K562 (cell line): ENCODE measurements around the gene OLFML2A. TPM values are rescaled to one million over a fixed set of nuclear protein-coding genes. Genes with fewer than 3 reads are reported as not detected.

Source experiments
- ATAC-seq: fragments of 200-7000 bp; cut with Tn5 transposase; 3 replicates; pipeline ENCODE4 v1.9.1; 2020; ENCODE audit warnings: moderate library complexity
- BruUV-seq: library from RNA; stranded (reverse); fragments of 400-500 nt; replicated peaks from 2 replicates; lab custom pipeline; 2021; lab: Mats Ljungman, UMichigan
- CTCF ChIA-PET: fragments of 300-600 bp; formaldehyde crosslinking; extraction: SDS; loops from one replicate; lab custom pipeline; 2021; ENCODE audit warnings: low intra/inter-chr PET ratio; lab: Yijun Ruan, JAX
- POLR2A ChIA-PET: fragments of 300-600, 350-650 bp; sonication (Branson Sonifier 250); formaldehyde crosslinking; extraction: SDS; loops from one replicate; lab custom pipeline; 2021; ENCODE audit warnings: antibody characterized with exemption, inconsistent platforms; lab: Yijun Ruan, JAX
- DNase-seq, 4 experiments: peaks; one replicate each; pipeline versions ENCODE4 v3.0.0 to v3.0.0-alpha.2; 2011 to 2018; ENCODE audit warnings: low spot score in 3 of 4, mixed read lengths in 3 of 4; ENCODE audit errors: extremely low read depth in 1 of 4
- FAIRE-seq: peaks from 2 replicates; lab custom pipeline; 2011; peaks lifted over from hg19 to GRCh38; lab: Jason Lieb, UNC
- H2AFZ ChIP-seq: 2 replicates; pipeline ENCODE4 v1.6.0; 2011; ENCODE audit warnings: low read depth, low read length, control low read depth, inconsistent platforms
- H3K27ac ChIP-seq: fragments of 200-600 bp; 3 replicates; pipeline ENCODE4 v1.8.0; 2011; ENCODE audit warnings: low read depth, mild to moderate bottlenecking, control low read depth, inconsistent platforms, low read length, moderate library complexity, mixed read lengths; ENCODE audit errors: extremely low read depth
- H3K27me3 ChIP-seq, 2 experiments: fragments of 300-600 bp in 1 of 2; 2 replicates in 1 of 2; 3 replicates in 1 of 2; pipeline versions ENCODE4 v1.6.0 to v1.8.0; 2011; ENCODE audit warnings: inconsistent platforms in 2 of 2, low read length in 2 of 2, mild to moderate bottlenecking in 1 of 2, mixed read lengths in 1 of 2, moderate library complexity in 1 of 2; ENCODE audit not compliant: control insufficient read depth in 2 of 2, insufficient read depth in 2 of 2
- H3K36me3 ChIP-seq: fragments of 300-600 bp; 3 replicates; pipeline ENCODE4 v1.8.0; 2011; ENCODE audit warnings: mild to moderate bottlenecking, low read length, inconsistent platforms; ENCODE audit not compliant: control insufficient read depth, insufficient read depth
- H3K4me1 ChIP-seq, 2 experiments: fragments of 200-600 bp in 1 of 2; replicated peaks in 1 of 2; 2 replicates in 1 of 2; 3 replicates in 1 of 2; pipeline versions ENCODE4 v1.5.1 to v1.8.0; 2011; ENCODE audit warnings: inconsistent platforms in 2 of 2, low read length in 2 of 2, mild to moderate bottlenecking in 1 of 2, mixed read lengths in 1 of 2, moderate library complexity in 1 of 2; ENCODE audit not compliant: control insufficient read depth in 2 of 2, insufficient read depth in 2 of 2
- H3K4me2 ChIP-seq: 2 replicates; pipeline ENCODE4 v1.6.1; 2011; ENCODE audit warnings: low read length, control low read depth, inconsistent platforms, mixed read lengths; ENCODE audit not compliant: insufficient read depth
- H3K4me3 ChIP-seq: fragments of 200-600 bp; sonication (generic), shearing (Covaris generic); 2 replicates; pipeline ENCODE4 v1.5.1; 2016; ENCODE audit warnings: control low read depth, inconsistent platforms
- H3K79me2 ChIP-seq: fragments of 200-600 bp; 3 replicates; pipeline ENCODE4 v1.8.0; 2011; ENCODE audit warnings: low read length, inconsistent platforms; ENCODE audit not compliant: control insufficient read depth, insufficient read depth
- H3K9ac ChIP-seq, 2 experiments: 2 replicates each; pipeline versions ENCODE4 v1.6.0 to v1.6.1; 2011; ENCODE audit warnings: low read depth in 2 of 2, low read length in 2 of 2, control low read depth in 1 of 2, inconsistent platforms in 1 of 2, mild to moderate bottlenecking in 1 of 2, mixed read lengths in 1 of 2; ENCODE audit not compliant: insufficient read depth in 1 of 2
- H3K9me1 ChIP-seq: one replicate; pipeline ENCODE4 v1.6.0; 2011; ENCODE audit warnings: inconsistent platforms, mild to moderate bottlenecking, low read length, moderate library complexity; ENCODE audit not compliant: control insufficient read depth, insufficient read depth
- H3K9me3 ChIP-seq: replicated peaks from 2 replicates; pipeline ENCODE4 v1.5.1; 2011; ENCODE audit warnings: low read depth, low read length, inconsistent platforms; ENCODE audit not compliant: control insufficient read depth, insufficient read depth
- H4K20me1 ChIP-seq: replicated peaks from 2 replicates; pipeline ENCODE4 v1.6.1; 2011; ENCODE audit warnings: low read length, inconsistent platforms, mixed read lengths; ENCODE audit not compliant: control insufficient read depth, insufficient read depth
- ARID2 ChIP-seq: fragments of 450-650 bp; IDR thresholded peaks from 2 replicates; pipeline ENCODE4 v1.6.1; 2017; ENCODE audit warnings: antibody characterized with exemption, mild to moderate bottlenecking
- CC2D1A ChIP-seq: fragments of 450-650 bp; IDR thresholded peaks from 2 replicates; pipeline ENCODE4 v1.6.1; 2017; ENCODE audit warnings: mild to moderate bottlenecking
- FOXJ3 ChIP-seq: sonication (generic); formaldehyde crosslinking; IDR thresholded peaks from 2 replicates; pipeline ENCODE4 v1.4.0; 2020; ENCODE audit warnings: mild to moderate bottlenecking, missing genetic modification reagents
- FUS ChIP-seq: fragments of 200-400 bp; formaldehyde crosslinking; optimal IDR thresholded peaks from 2 replicates; pipeline ENCODE3; 2017; ENCODE audit warnings: low read depth, low read length
- GATAD2B ChIP-seq: fragments of 450-650 bp; IDR thresholded peaks from 2 replicates; pipeline ENCODE4 v1.6.1; 2017; ENCODE audit warnings: mild to moderate bottlenecking, borderline replicate concordance
- KDM2B ChIP-seq: fragments of 250-450 bp; sonication (Bioruptor Pico); IDR thresholded peaks from 2 replicates; pipeline ENCODE4 v1.8.0; 2021; ENCODE audit warnings: mild to moderate bottlenecking, moderate library complexity
- NFIC ChIP-seq: fragments of 450-650 bp; IDR thresholded peaks from 2 replicates; pipeline ENCODE4 v1.6.1; 2017; ENCODE audit warnings: mild to moderate bottlenecking, inconsistent platforms
- SREBF1 ChIP-seq: fragments of 150-350 bp; IDR thresholded peaks from 2 replicates; pipeline ENCODE4 v1.6.1; 2014; ENCODE audit warnings: antibody characterized with exemption, low read depth, low read length, borderline replicate concordance
- SREBF2 ChIP-seq: sonication (generic); formaldehyde crosslinking; IDR thresholded peaks from 2 replicates; pipeline ENCODE4 v1.4.0; 2020; ENCODE audit warnings: mild to moderate bottlenecking, missing genetic modification reagents
- TEAD4 ChIP-seq, 2 experiments: sonication (generic) in 1 of 2; formaldehyde crosslinking in 1 of 2; IDR thresholded peaks; 2 replicates each; pipeline versions ENCODE4 v1.6.1 to v1.8.0; 2012 to 2022; ENCODE audit warnings: borderline replicate concordance in 1 of 2, inconsistent platforms in 1 of 2, low read length in 1 of 2, mild to moderate bottlenecking in 1 of 2, missing genetic modification reagents in 1 of 2
- ZBTB7A ChIP-seq: IDR thresholded peaks from 2 replicates; pipeline ENCODE4 v1.6.1; 2011; ENCODE audit warnings: low read depth, mild to moderate bottlenecking, low read length, moderate library complexity, borderline replicate concordance; ENCODE audit not compliant: control insufficient read depth
- ZFP36 ChIP-seq: fragments of 150-350 bp; IDR thresholded peaks from 2 replicates; pipeline ENCODE4 v1.6.1; 2018; ENCODE audit warnings: low read length, low read depth; ENCODE audit not compliant: partially characterized antibody
- ZNF518B ChIP-seq: fragments of 250-450 bp; sonication (Bioruptor Pico); IDR thresholded peaks from 2 replicates; pipeline ENCODE4 v1.5.0; 2021; ENCODE audit warnings: mild to moderate bottlenecking, moderate library complexity
- WGBS: fragments of 100-300 bp; shearing (Covaris generic); methylation state at CpG from one replicate; pipeline ENCODE4 v1.1.6; 2016; ENCODE audit warnings: low coverage, mixed read lengths; ENCODE audit not compliant: insufficient coverage; ENCODE audit errors: missing lambda C conversion rate; 5-methylcytosine and 5-hydroxymethylcytosine counted together
- in situ Hi-C: fragments of 300-500 bp; cut with MboI; formaldehyde crosslinking; loops from 4 replicates; pipeline ENCODE4 v1.15.0; 2018; ENCODE audit warnings: inconsistent platforms, mixed read lengths
- intact Hi-C: fragments of 100-400 bp; cut with micrococcal nuclease; formaldehyde crosslinking; loops from 2 replicates; pipeline ENCODE4 v1.14.2; 2022
- polyA plus RNA-seq, 8 experiments: library from polyadenylated mRNA; depleted of rRNA in 4 of 8; stranded (reverse) in 5 of 8; unstranded in 3 of 8; fragments of >200 nt; fragmentation: Nextera tagmentation in 2 of 8; fragmentation: Illumina TruSeq in 1 of 8; extraction: Ambion mirVana in 2 of 8; extraction: Trizol in 1 of 8; gene quantifications; 2 replicates each; pipeline versions ENCODE4 v1.2.1 to v1.2.3, GENCODE V29; 2011 to 2014; ENCODE audit warnings: inconsistent platforms in 1 of 8, missing spikeins in 1 of 8
- total RNA-seq, 7 experiments: library from RNA; depleted of rRNA in 6 of 7; stranded (reverse); fragments of >200 nt in 6 of 7; fragmentation: Illumina TruSeq in 2 of 7; extraction: Trizol in 2 of 7; gene quantifications; 2 replicates each; pipeline versions ENCODE4 v1.2.1 to v1.2.3, GENCODE V29; 2011 to 2021; ENCODE audit warnings: low replicate concordance in 1 of 7

The OLFML2A gene
- total and polyA plus RNA-seq, 9 of the 15 experiments (the other 6 are each of a cell fraction or from before 2014, with no cell fraction given), result 0.16 TPM; not detected in 8

DNA sequence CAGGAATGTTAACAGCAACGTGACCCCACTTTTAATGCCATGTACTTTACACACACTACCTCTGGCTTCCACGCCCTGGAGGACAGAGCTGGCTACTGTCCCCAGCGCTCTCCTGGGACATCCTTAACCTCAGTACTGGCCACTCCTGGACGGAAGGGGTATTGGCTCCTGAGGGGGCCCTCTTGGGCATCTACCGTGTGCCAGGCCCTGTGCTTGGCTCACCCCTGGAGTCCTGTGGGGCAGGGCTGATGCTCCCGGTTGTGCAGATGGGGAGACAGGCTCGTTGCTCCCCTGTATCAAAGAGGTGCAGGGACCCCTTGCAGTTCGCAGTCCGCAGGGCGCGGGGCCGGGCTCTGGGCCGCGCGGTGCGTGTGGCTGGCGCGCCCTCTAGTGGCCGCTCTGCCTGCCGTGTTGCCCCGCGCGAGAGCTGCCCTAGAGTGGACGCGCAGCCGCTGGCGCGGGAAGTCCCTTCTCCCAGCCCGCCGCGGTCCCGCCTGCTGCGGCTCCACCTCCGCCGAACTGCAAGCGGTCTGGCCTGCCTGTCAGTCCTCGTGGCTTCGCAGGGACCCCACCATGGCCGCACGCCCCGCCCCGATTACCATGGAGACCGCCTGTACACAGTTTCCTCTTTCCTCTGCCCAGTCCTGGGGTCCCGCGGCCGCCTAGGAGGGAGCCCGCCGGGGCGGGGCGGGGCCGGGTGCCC lies 76.0 kb downstream of the OLFML2A start, which contains the start of gene WDR38:
Gene WDR38, plus strand, starts transcription at position 632 of the 703 bp plus-strand sequence. CDS start 72 bp downstream, outside the sequence.
- H3K27ac ChIP-seq, result no peak within 1 kb of the TSS
- H3K79me2 ChIP-seq, result peaks cover under 1% of the 10 kb centered on the region; the same call in 1 of the 3 replicates
- H3K9ac ChIP-seq, result peak within 1 kb of the TSS; percentile 35 to 93; a peak in 3 of 4 replicates
- H3K36me3 ChIP-seq, result peaks cover 19% of the 10 kb centered on the region; the same call in 1 of the 3 replicates
- FAIRE-seq (peak; percentile 91), DNase-seq (peak; percentile 83 to 92 (median 86)), ATAC-seq (peak; percentile 90)
- H3K9me3 ChIP-seq, result no peaks in the 10 kb centered on the region
- no peaks in the 10 kb centered on the region for H3K27me3 ChIP-seq
- CTCF ChIA-PET, result interaction anchor here (0.5 to 6.3 kb wide), 8 partner anchors 13 to 290 kb away, joined by 3 to 209 read pairs (median 5); partner anchors contain the start of genes NR6A1 and SCAI
- H3K4me3 ChIP-seq, result peak within 1 kb of the TSS; percentile 36
- H3K4me1 ChIP-seq, result peaks cover 0 to 46% of the 10 kb centered on the region in 2 experiments; a peak in 3 of 5 replicates
- peak within 1 kb of the TSS; percentile 79 for H3K4me2 ChIP-seq
- no TSS peak for BruUV-seq
- POLR2A ChIA-PET, result interaction anchor here (0.5 to 5.1 kb wide), 11 partner anchors 8 to 355 kb away, joined by 3 to 64 read pairs (median 4); partner anchors contain the start of genes ARPC5L, NR6A1 and RPL35
- H2AFZ ChIP-seq, result peak within 1 kb of the TSS; percentile 96
- in situ Hi-C loops, result loop anchor here (5.0 kb wide), 2 partner anchors 81 to 519 kb away; partner anchors contain the start of gene NR6A1
- WGBS, result 1% methylated on average over 45 of the region's 51 CpGs
- intact Hi-C loops, result loop anchor here (1.0 to 5.0 kb wide), 5 partner anchors 58 to 519 kb away; partner anchors contain the start of gene SCAI
- peaks cover 19% of the 10 kb centered on the region; the same call in 1 of the 2 replicates for H4K20me1 ChIP-seq
- H3K9me1 ChIP-seq, result peaks cover under 1% of the 10 kb centered on the region
- TF ChIP-seq TEAD4 (IDR thresholded peaks at IDR 0.05; ENCODE audit: low read length) (peak; percentile 10; the same call in 1 of the 2 replicates), TEAD4 (CRISPR knock-in tag; IDR thresholded peaks at IDR 0.05; ENCODE audit: borderline replicate concordance) (no peak), SREBF1 (no peak), NFIC (0 out of 2 replicates have a peak, but pooled peaks have one; percentile 24), ARID2 (peak; percentile 94), FOXJ3 (CRISPR knock-in tag) (peak; percentile 51; the same call in 1 of the 2 replicates), ZBTB7A (peak; percentile 55; the same call in 1 of the 2 replicates), FUS (no peak), ZFP36 (no peak), KDM2B (CRISPR knock-in tag) (no peak), CC2D1A (peak; percentile 62; the same call in 1 of the 2 replicates), GATAD2B (no peak; the same call in 1 of the 2 replicates), ZNF518B (CRISPR knock-in tag) (no peak), SREBF2 (no peak)
